ENCODE measurements around the gene CDR2L. TPM values are rescaled to one million over a fixed set of nuclear protein-coding genes. Genes with fewer than 3 reads are reported as not detected.
"Not testable (repeated sequence)": the region's sequence is repeated elsewhere in the genome, so short reads cannot be mapped to it uniquely, and the experiment has no call there.

CDR2L gene
- total RNA-seq, 1 experiment from 2014 or later, result 8.9 TPM

- peak; percentile 71 for DNase-seq (ENCODE audit: low read depth)
These were observed 23.4 kb downstream of the CDR2L start for GRCh38 chr17:75010683-75011400.

DNA sequence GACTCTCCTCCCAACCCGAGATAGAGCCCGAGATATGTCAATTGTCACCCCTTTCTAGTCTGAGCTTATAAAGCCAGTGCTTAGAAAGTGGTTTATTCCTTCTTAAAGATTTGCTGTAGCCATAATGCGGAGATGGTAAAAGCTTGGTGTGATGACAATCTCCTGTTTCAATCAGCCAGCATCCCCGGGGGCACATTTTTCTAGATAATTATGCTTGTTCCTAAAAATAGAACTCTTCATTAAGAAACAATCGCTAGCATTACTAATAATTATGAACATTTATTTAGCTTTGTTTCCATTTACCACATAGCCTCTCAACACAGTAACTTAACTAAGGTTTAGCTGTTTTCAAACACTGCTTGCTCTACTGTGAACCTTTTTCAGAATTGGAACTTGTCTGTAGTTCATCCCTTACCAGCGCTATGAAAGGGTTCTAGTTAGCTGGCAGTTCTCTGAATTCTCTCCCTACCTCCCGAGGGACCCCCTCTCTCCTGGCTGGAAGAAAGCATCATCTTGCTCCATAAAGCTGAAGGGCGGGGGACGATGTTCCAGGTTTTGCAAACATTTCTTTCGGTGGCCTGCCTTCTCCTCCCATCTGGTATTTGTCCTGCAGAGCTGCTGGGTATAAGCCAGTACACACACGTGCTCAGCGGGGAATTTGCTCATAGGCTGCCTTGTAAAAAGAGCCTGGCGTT, 24.1 kb downstream of the CDR2L start:
- peak; percentile 67 for DNase-seq (ENCODE audit: low read depth)

GRCh38 chr17:75012096-75012345, 24.6 kb downstream of the CDR2L start:
- DNase-seq (ENCODE audit: low read depth), result no peak

DNA sequence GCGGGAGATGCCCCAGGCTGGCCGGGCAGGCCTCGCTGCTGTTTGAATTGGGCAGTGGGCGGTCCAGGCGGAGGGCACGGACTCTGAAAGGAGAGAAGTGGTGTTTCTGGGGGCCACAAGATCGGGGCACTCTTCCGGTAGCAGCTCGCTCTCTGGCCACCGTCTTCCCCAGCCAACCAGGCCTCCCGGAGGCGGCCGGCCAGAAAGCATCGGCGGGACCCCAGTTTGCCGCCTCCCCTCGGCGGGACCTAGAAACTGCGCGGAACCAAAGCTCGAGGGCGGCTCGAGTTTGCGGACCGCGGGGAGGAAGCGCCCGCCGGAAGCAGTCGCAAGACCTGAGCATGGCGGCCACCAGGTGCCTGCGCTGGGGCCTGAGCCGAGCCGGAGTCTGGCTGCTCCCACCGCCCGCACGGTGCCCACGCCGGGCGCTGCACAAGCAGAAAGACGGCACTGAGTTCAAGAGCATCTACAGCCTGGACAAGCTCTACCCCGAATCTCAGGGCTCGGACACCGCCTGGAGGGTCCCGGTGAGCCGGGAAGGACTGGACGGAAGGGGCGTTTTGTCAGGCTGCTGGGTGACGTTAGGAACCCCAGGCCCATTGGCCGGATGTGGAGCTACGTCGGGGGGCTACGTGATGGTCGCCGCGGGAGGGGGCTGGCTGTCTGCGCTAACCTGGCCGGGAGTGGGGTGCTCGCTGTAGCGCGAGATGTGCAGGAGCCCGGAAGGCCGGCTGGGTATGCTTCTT, 25.1 kb downstream of the CDR2L start, which contains the start of gene MRPL58:
MRPL58 (plus strand) TSS at position 325 of the 746 bp plus-strand sequence; CDS start at position 342, 17 bp downstream.
- DNase-seq (ENCODE audit: low read depth), result peak; percentile 79

- DNase-seq (ENCODE audit: low read depth), result no peak
These were observed 25.7 kb downstream of the CDR2L start for GRCh38 chr17:75013092-75013559.

DNA sequence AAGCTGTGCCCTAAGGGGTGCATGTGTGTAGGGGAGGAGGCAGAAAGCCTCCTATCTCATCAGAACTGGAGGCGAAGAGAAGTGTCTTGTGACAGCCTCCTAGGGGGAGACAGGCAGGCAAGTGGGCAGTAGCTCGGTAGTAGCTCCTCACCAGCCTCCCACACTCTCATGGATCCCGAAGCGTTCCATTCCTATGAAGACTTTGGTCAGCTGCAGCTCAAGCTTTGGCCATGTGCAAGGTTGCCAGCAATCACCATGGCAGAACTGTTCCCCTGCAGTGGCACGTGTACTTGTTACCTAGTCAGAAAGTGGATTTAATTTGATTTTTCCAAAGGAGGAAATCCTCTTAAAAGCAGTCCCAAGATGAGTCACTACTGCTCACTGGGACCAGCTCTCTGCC, 31.7 kb downstream of the CDR2L start:
- DNase-seq (ENCODE audit: low read depth), result no peak

DNA sequence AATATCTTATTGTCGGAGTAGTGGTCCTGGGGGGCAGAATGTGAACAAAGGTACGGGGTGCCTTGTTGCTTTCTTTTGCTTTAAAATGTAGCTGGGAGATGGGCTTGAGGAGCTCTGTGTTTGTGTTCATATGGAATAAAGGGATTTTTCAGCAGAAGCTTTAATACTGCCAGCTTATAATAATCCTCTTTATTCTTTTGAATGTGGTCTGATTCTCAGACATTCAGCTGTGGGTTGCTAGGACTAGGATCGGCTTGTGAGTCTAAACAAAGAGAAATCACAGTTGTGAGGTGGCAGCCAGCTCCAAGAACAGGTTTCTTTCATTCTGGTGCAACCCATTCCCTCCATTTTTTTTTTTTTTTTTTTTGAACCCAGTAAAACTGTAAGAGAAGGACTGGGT, 32.3 kb downstream of the CDR2L start:
- DNase-seq (ENCODE audit: low read depth), result no peak

GRCh38 chr17:75020331-75021110, 33.1 kb downstream of the CDR2L start:
- DNase-seq (ENCODE audit: low read depth), result no peak

GRCh38 chr17:75024686-75025397, 37.4 kb downstream of the CDR2L start:
- DNase-seq (ENCODE audit: low read depth), result no peak

DNA sequence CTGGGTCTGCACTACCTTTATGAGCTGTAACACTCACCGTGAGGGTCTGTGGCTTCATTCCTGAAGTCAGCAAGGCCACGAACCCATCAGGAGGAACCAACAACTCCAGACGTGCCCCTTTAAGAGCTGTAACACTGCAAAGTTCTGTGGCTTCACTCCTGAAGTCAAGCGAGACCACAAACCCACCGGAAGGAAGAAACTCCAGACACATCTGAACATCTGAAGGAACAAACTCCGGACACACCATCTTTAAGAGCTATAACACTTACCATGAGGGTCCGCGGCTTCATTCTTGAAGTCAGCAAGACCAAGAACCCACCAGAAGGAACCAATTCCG, 37.9 kb downstream of the CDR2L start:
- DNase-seq (ENCODE audit: low read depth), result not testable (repeated sequence)

DNA sequence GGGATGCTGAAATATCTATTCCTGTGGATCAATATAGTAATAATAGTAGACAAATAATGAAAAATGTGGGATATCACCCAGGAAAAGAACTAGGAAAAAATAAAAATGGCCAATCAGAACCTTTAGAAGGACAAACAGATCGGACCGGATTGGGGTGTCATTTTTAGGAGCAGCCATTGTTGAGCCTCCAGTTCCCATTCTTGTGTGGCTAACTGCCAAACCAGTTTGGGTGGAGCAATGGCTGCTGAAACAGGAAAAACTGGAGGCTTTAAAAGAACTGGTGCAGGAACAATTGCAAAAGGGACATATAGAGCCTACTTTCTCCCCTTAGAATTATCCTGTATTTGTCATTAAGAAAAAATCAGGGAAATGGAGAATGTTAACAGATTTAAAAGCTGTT, 39.2 kb downstream of the CDR2L start:
- not testable (repeated sequence) for DNase-seq (ENCODE audit: low read depth)

- no peak for DNase-seq (ENCODE audit: low read depth)
These were observed 42.7 kb downstream of the CDR2L start for GRCh38 chr17:75030161-75030560.

- DNase-seq (ENCODE audit: low read depth), result peak; percentile 91
These were observed 44.7 kb downstream of the CDR2L start for GRCh38 chr17:75031972-75032719.

DNA sequence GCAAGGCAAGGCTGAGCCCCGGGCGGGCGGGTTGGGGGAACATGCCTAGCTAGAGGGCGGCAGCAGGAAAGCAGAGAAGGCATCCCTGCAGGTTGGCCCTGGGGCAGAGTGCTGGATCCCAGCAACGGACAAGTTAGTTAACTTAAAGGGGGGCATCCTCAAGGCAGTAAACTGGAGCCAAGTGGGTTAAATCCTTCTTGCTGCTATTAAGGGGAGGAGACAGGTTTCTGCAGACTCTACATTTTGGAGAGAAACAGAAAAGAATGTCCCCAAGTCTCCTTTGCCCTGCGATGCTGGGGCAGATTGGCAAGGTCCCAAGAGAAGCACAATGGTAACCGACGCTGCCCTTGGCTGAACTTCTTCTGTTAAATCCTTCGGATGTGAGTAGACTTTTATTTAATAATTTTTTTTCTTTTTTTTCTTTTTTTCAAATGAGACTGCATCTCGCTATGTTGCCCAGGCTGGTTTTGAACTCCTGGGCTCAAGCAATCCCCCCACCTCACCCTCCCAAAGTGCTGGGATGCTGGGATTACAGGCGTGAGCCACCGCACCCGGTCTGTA, 45.4 kb downstream of the CDR2L start:
- peak; percentile 44 for DNase-seq (ENCODE audit: low read depth)

- DNase-seq (ENCODE audit: low read depth), result peak; percentile 85
These were observed 46.2 kb downstream of the CDR2L start for GRCh38 chr17:75033346-75034235.

DNA sequence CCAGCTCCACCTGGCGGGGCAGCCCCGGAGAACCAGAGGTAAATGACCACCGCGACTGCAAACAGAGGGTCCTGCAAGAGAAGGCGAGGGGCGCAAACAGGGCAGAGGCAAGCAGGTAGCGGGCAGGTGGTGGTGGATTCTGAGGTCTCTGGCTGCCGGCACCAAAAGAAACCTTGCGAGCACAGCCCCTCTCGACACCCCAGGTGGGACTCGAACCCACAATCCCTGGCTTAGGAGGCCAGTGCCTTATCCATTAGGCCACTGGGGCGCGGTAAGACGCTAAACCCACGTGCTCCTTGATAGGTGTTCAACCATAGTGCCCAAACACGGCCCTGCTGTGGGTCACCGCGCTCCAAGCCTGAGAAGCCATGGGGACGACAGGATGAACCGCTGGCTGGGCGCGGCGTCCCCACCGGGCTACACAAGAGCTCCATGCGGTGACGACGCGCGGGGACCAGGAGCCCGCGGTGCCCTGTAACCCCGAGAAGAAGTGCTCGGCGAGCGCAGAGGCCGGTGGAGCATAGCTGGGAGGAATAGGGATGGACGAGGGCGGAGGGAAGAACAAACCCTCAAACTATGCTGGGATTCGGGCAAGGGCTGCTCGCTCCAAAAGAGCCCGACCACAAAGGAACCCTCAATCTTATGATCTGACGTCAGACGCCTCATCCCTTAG, 46.9 kb downstream of the CDR2L start:
- DNase-seq (ENCODE audit: low read depth), result peak; percentile 83

DNA sequence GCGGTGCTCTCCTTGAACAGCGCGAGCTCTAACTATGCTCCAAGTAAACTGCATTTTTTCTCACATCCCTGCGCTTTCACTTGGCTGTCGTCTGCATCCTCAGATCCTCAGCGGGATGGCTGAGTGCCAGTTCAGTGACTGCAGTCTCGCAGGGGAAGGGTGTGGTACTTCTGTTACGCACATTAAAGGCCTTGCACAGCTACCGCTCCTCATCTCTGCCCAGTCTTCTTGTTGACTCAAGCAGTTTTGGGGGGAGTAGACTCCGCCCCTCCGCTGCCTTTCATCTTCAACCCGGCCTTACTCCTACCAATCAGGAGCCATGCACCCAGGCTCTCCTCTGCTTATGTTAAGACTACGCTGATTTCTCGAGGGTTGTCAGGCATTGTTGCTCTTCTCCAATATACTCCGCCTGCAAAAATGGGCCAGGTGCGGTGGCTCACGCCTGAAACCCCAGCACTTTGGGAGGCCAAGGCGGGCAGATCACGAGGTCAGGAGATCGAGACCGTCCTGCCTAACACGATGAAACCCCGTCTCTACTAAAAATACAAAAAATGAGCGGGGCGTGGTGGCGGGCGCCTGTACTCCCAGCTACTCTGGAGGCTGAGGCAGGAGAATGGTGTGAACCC, 49.3 kb downstream of the CDR2L start:
- peak; percentile 94 for DNase-seq (ENCODE audit: low read depth)

GRCh38 chr17:75039238-75039637, 51.8 kb downstream of the CDR2L start:
- DNase-seq (ENCODE audit: low read depth), result no peak

All from RPMI7951 (cell line).